Mucosa of gallbladder (tissue), 1 donor: Measurements from ENCODE around the gene FSTL1. TPM values are rescaled to one million over a fixed set of nuclear protein-coding genes. Genes with fewer than 3 reads are reported as not detected.

Experiments used
- DNase-seq: peaks from one replicate; pipeline ENCODE4 v3.0.0-alpha.2; 2020; ENCODE audit warnings: low spot score
- total RNA-seq: library from RNA; stranded (reverse); gene quantifications from one replicate; pipeline ENCODE4 v1.2.1, GENCODE V29; 2021
- donor health status: DM: no; HTN: no; CAD: no.

FSTL1 gene
- total RNA-seq, 1 donor from 2014 or later: 294 TPM

GRCh38 chr3:120440001-120440703 lies 10.6 kb downstream of the FSTL1 start:
- DNase-seq: no peak

- DNase-seq: peak; percentile 75
Observed at GRCh38 chr3:120438665-120439370, 12.0 kb downstream of the FSTL1 start.

GRCh38 chr3:120438216-120438615 lies 12.6 kb downstream of the FSTL1 start:
- DNase-seq: no peak

- DNase-seq: no peak
Observed at GRCh38 chr3:120437559-120437958, 13.2 kb downstream of the FSTL1 start.

GRCh38 chr3:120436523-120437050 lies 14.2 kb downstream of the FSTL1 start:
- no peak for DNase-seq

GRCh38 chr3:120435621-120436020 lies 15.2 kb downstream of the FSTL1 start:
- DNase-seq: no peak

GRCh38 chr3:120433662-120434331 lies 17.0 kb downstream of the FSTL1 start:
- DNase-seq: no peak

GRCh38 chr3:120432150-120432860 lies 18.5 kb downstream of the FSTL1 start:
- no peak for DNase-seq

GRCh38 chr3:120429921-120430361 lies 20.9 kb downstream of the FSTL1 start:
- no peak for DNase-seq

GRCh38 chr3:120428924-120429323 lies 21.9 kb downstream of the FSTL1 start:
- no peak for DNase-seq

- no peak for DNase-seq
Observed at GRCh38 chr3:120427201-120427600, 23.6 kb downstream of the FSTL1 start.

GRCh38 chr3:120425572-120426250 lies 25.1 kb downstream of the FSTL1 start:
- DNase-seq: peak; percentile 30

- DNase-seq: no peak
Observed at GRCh38 chr3:120424976-120425570, 25.7 kb downstream of the FSTL1 start.

- no peak for DNase-seq
Observed at GRCh38 chr3:120424506-120424905, 26.3 kb downstream of the FSTL1 start.

- no peak for DNase-seq
Observed at GRCh38 chr3:120423432-120423831, 27.4 kb downstream of the FSTL1 start.

- no peak for DNase-seq
Observed at GRCh38 chr3:120421926-120422325, 28.9 kb downstream of the FSTL1 start.

GRCh38 chr3:120420928-120421551 lies 29.8 kb downstream of the FSTL1 start:
- no peak for DNase-seq

- DNase-seq: no peak
Observed at GRCh38 chr3:120420360-120420759, 30.4 kb downstream of the FSTL1 start.

GRCh38 chr3:120419797-120420196 lies 31.0 kb downstream of the FSTL1 start:
- no peak for DNase-seq

GRCh38 chr3:120418866-120419490 lies 31.8 kb downstream of the FSTL1 start:
- peak; percentile 41 for DNase-seq
